Ectodermal cell (in vitro differentiated cells): ENCODE data around the gene ANGPTL2.

Experiments used
- H3K27ac ChIP-seq: 2 replicates; pipeline ENCODE4 v1.7.0; 2013; ENCODE audit warnings: mild to moderate bottlenecking, low read depth, low read length; ENCODE audit not compliant: insufficient read depth, poor library complexity, severe bottlenecking
- H3K27me3 ChIP-seq: 2 replicates; pipeline ENCODE4 v1.7.0; 2013; ENCODE audit warnings: mild to moderate bottlenecking, low read length; ENCODE audit not compliant: insufficient read depth, control insufficient read depth, poor library complexity, severe bottlenecking
- H3K36me3 ChIP-seq: one replicate; pipeline ENCODE4 v1.7.0; 2013; ENCODE audit warnings: low read length; ENCODE audit not compliant: control insufficient read depth, insufficient read depth
- H3K4me1 ChIP-seq: one replicate; pipeline ENCODE4 v1.7.0; 2013; ENCODE audit warnings: low read length; ENCODE audit not compliant: control insufficient read depth, insufficient read depth
- H3K4me3 ChIP-seq: 2 replicates; pipeline ENCODE4 v1.7.0; 2013; ENCODE audit warnings: low read depth, low read length, control low read depth; ENCODE audit not compliant: insufficient read depth
- H3K9me3 ChIP-seq: 2 replicates; pipeline ENCODE4 v1.7.0; 2013; ENCODE audit warnings: mild to moderate bottlenecking, low read length, moderate library complexity; ENCODE audit not compliant: control insufficient read depth
- WGBS, 2 experiments: methylation state at CpG; one replicate each; pipeline ENCODE4 v1.1.7; 2013; ENCODE audit warnings: missing lambda C conversion rate in 2 of 2; 5-methylcytosine and 5-hydroxymethylcytosine counted together

ANGPTL2 gene

DNA sequence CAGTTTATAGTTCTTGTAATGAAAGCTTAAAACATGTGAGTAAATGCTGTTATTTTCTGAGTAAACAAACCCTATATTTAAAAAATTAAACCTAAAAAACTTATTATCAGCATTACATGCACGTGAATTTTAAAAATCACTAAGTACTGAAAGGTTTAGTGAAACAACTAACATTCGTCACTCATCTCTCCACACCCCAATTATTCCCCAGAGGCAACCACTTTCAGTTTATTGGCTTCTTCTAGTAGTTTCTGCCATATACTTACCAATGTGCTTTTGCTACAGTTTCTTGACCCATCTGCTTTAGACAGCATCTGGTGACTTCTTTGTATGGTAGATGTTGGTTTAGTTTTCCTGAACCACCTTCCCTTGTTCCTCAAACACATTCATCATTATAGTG is 58.1 kb downstream of the ANGPTL2 start:
- Histone ChIP-seq H3K4me3 (no peak overlapping the region), H3K9me3 (no peaks in the 10 kb centered on the region), H3K36me3 (no peaks in the 10 kb centered on the region), H3K4me1 (no peaks in the 10 kb centered on the region), H3K27me3 (no peaks in the 10 kb centered on the region), H3K27ac (no peak overlapping the region)
- whole genome bisulfite sequencing, 2 experiments = 93 to 98% methylated on average over 2 of the region's 2 CpGs

DNA sequence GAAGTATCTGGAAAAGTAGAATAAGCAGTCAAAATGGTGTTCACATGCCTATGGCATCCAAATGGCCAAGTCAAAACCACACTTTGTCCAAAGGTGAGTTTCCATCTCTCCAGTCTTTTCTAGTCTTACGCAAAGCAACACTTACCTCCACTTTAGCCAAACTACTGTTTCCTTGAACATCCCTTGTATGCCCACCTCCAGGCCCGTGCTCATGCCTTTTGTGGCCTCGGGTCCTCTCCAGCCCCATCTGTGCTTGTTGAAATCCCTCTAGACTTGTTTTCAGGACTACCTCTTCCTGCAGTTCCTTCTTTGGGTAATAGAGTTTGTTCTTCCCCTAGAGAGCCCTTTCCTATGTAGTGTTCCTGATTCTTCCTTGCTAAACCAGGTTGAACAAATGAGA is 61.0 kb downstream of the ANGPTL2 start:
- Histone ChIP-seq H3K36me3 (no peaks in the 10 kb centered on the region), H3K4me3 (no peak overlapping the region), H3K4me1 (no peaks in the 10 kb centered on the region), H3K9me3 (no peaks in the 10 kb centered on the region), H3K27ac (no peak overlapping the region), H3K27me3 (no peaks in the 10 kb centered on the region)
- WGBS, 2 experiments = 89 to 94% methylated on average over 3 of the region's 3 CpGs

DNA sequence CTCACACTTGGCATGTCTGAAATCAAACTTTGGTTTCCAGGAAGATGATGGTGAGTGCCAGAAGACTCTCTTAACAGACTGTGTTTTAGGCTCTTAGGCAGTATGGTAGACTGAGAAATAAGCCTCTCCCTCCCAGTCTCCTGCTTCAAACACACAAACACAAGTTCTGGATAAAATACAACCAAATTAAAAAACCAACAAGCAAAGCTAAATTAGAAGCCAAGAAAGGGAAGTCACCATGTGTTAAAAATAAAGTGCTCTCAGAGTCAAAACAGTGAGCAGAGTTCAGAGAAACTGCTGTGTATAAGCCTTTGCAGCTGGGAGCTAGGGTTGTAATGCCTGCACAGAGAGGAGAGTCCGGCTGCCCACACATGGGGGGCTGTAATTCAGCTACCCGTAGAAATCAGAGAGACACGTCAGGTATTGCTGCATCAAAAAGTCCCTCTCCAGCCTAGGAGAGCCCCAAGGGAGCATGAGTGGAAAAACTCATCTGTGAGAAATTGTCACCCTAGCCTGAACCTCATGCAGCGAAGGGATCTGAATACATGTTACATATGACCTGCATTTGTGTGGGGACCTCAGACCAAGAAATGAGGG is 62.6 kb downstream of the ANGPTL2 start:
- Histone ChIP-seq H3K36me3 (no peaks in the 10 kb centered on the region), H3K27me3 (no peaks in the 10 kb centered on the region), H3K27ac (no peak overlapping the region), H3K9me3 (no peaks in the 10 kb centered on the region), H3K4me1 (no peaks in the 10 kb centered on the region), H3K4me3 (no peak overlapping the region)
- WGBS, 2 experiments = 93 to 96% methylated on average over 4 of the region's 4 CpGs

DNA sequence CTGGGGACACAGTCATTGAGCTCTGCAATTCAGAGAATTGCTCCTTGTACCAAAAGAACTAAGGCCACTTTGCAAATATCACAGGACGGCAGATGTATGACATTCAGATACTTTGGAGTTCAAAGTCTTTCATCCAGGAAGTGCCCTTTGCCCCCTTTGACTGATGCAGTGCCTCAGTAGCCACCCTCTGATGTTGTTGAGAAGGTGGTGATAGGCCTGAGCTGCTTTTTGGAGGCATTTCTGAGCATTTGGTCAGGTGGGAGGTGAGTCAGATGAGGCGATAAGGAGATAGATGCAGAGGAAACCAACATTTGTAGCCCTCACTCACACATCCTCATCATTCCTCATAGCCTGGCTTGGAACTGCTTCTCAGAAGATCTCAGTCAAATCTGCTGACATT is 63.4 kb downstream of the ANGPTL2 start:
- no peak overlapping the region for H3K27ac ChIP-seq
- H3K9me3 ChIP-seq = no peaks in the 10 kb centered on the region
- H3K36me3 ChIP-seq = no peaks in the 10 kb centered on the region
- 90 to 98% methylated on average over 2 of the region's 2 CpGs for WGBS, 2 experiments
- no peak overlapping the region for H3K4me3 ChIP-seq
- H3K27me3 ChIP-seq = no peaks in the 10 kb centered on the region
- H3K4me1 ChIP-seq = no peaks in the 10 kb centered on the region

DNA sequence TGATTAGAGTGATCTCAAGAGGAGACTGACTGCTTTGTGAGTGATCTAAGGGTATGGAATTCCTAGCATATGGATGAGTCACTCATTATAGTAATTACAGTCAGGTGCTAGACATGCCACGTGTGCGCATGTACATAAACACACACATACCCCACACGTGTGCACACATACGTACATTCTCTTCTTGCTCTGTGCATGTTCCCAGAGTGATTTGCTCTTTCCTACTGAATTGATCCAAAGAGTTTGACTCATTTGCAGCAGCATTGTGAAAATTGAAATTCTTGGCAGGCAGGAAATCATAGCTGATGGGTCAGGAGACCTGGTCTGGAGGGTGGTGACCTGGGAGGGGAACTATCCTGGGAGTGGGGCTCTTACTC is 63.8 kb downstream of the ANGPTL2 start:
- no peaks in the 10 kb centered on the region for H3K36me3 ChIP-seq
- no peaks in the 10 kb centered on the region for H3K9me3 ChIP-seq
- H3K4me1 ChIP-seq = no peaks in the 10 kb centered on the region
- no peak overlapping the region for H3K4me3 ChIP-seq
- WGBS, 2 experiments = 95 to 96% methylated on average over 4 of the region's 4 CpGs
- no peak overlapping the region for H3K27ac ChIP-seq
- no peaks in the 10 kb centered on the region for H3K27me3 ChIP-seq

DNA sequence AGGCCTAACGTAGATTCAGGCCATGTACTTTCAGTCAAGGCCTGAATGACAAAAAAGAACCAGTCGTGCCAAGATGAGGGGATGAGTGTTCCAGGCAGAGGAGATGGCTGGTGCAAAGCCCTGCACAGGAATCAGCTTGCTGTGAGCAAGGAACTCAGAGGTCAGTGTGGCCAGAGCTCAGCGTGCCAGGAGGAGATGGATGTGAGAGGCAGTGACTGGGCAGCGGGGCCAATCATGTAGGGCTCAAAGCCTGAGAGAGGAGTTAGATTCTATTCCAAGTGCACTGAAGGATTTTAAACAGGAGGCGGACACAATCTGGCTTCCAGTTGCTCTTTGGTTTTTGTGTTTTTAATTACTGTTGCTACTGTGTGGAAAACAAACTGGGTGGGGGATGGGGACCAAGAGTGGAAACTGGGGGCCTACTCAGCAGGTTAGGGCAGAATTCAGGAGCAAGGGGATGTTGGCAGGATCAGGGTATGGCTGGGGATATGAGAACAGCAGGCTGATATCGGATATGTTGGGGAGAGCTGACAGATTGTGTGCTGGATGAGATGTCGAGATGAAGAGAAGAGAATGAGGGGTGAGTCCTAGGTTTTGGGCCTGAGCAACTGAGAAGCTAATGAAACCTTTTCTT is 64.3 kb downstream of the ANGPTL2 start:
- H3K27ac ChIP-seq = no peak overlapping the region
- no peaks in the 10 kb centered on the region for H3K27me3 ChIP-seq
- H3K4me3 ChIP-seq = no peak overlapping the region
- H3K36me3 ChIP-seq = no peaks in the 10 kb centered on the region
- H3K9me3 ChIP-seq = no peaks in the 10 kb centered on the region
- 88 to 91% methylated on average over 7 of the region's 7 CpGs for WGBS, 2 experiments
- no peaks in the 10 kb centered on the region for H3K4me1 ChIP-seq

DNA sequence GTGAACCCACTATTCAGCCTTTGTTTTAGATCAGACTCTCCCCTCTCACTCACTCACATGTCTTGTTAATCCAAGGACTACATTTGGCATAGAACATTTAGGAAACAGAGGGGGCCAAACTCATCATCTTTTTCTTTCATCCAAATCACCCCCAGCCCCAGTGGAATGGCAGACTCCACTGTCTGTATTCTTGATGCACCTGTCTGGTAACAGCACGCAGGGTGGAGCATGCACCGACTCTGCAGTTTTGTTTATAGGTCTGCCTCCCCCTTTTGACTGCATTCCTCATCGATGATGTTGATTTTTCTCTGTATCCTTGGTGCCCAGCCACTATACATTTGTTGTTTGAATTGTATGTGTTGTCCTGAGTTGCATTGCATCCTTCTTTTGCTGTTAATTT is 66.0 kb downstream of the ANGPTL2 start:
- H3K27ac ChIP-seq = no peak overlapping the region
- no peaks in the 10 kb centered on the region for H3K9me3 ChIP-seq
- H3K4me1 ChIP-seq = no peaks in the 10 kb centered on the region
- H3K36me3 ChIP-seq = no peaks in the 10 kb centered on the region
- no peak overlapping the region for H3K4me3 ChIP-seq
- WGBS, 2 experiments = 92 to 93% methylated on average over 3 of the region's 3 CpGs
- H3K27me3 ChIP-seq = no peaks in the 10 kb centered on the region

DNA sequence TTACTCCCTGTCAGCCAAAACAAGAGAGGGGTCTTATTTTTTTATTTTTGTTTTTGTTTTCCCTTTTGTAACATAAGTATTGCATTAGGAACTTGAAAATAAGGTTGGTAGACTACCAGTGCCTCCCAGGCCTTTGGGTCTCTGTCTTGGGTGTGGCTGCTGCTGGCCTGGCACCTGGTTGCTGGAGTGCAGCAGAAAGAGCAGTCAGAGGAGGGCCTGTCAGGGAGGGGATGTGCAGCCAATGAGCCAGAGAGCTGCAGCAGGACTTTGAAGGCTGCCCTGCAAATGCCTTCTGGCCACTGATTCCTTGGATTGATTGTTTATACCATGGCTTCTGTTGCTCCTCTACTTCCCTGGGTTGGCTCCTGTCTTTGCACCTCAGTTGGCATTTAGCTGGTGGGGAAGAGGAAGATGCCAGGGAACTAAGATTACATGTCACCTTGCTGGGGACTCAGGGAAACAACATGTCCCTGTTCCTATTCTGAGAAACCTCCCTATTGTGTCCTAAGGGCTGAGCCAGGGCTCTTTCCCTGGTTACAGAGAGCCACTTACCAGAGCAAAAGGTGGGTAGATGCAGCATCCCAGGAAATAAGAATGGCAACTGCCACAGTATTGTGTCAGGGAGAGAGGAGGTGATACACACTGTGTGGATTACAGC is 66.6 kb downstream of the ANGPTL2 start:
- Histone ChIP-seq H3K4me3 (no peak overlapping the region), H3K36me3 (no peaks in the 10 kb centered on the region), H3K4me1 (no peaks in the 10 kb centered on the region), H3K27ac (no peak overlapping the region), H3K27me3 (no peaks in the 10 kb centered on the region), H3K9me3 (no peaks in the 10 kb centered on the region)

DNA sequence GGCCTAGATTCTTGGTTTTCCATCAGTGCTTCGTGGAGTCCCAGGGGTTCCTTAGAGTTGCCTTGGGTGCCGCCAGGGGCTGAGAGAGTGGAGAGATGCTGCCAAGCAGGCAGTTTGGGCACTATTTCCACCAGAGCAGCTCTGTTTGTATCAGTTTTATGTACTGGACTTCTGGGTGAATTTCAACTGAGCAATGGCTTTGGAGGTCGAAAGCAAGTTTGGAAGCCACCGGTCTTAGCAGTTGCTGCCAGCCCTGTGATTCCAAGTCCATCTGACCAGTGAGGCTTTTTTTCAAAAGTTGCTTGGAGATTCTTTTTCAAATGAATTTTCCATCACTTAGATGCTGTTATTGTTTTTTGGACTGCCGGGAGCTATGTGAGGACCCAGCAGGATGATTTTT is 68.5 kb downstream of the ANGPTL2 start:
- Histone ChIP-seq H3K27ac (no peak overlapping the region), H3K36me3 (no peaks in the 10 kb centered on the region), H3K4me3 (no peak overlapping the region), H3K27me3 (no peaks in the 10 kb centered on the region), H3K4me1 (no peaks in the 10 kb centered on the region), H3K9me3 (no peaks in the 10 kb centered on the region)
- WGBS, 2 experiments = 94% methylated on average over 4 to 5 of the region's 5 CpGs

DNA sequence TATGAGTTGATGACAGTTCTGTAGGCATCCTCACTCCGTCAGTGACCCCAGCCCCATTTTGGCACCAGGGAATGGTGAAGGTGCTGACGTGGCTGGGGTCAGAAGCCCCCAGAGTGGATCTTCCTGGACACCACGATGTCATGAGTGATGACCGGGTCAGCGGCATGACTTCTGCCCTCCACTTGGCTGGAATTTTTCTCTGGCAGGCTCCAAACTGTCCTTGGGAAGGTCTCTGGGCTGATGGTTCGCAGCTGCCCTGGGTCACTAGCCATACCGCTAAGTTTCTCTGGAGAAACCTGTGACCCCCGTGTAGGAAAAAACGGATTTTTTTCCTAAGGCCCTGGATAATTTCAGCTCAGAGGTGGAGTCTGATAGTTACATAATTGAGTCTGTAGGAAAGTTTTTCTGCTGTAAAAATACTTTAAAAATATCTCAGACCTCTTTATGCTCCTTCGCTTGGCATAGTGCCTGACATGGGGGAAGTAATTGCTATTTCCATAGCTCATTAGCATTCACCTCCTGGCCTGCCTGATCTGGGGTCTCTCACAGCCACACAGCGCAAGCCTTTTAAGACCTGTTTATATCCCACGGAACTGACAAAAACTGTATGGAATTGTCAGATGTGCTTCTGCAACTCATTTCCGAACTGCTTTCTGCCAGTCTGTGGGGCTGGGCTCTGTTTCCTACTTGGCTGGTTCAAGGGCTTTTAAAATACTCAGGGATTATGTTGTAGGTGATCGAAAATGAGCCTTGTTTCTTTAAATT is 69.2 kb downstream of the ANGPTL2 start:
- Histone ChIP-seq H3K36me3 (no peaks in the 10 kb centered on the region), H3K4me1 (no peaks in the 10 kb centered on the region), H3K9me3 (no peaks in the 10 kb centered on the region), H3K27me3 (no peaks in the 10 kb centered on the region), H3K4me3 (no peak overlapping the region), H3K27ac (no peak overlapping the region)
- 95 to 97% methylated on average over 14 of the region's 14 CpGs for WGBS, 2 experiments
